Adipose tissue (tissue), 3 donors: ENCODE data around the gene GRIP1. TPM values are rescaled to one million over a fixed set of nuclear protein-coding genes. Genes with fewer than 3 reads are reported as not detected.

ENCODE experiments used
- H3K27ac ChIP-seq: one replicate; pipeline ENCODE4 v1.5.1; 2013; ENCODE audit warnings: low read depth, low read length
- WGBS, 3 donors: extraction: QIAGEN DNeasy Blood & Tissue Kit; methylation state at CpG; one replicate each; pipeline ENCODE4 v1.1.7; 2013; 5-methylcytosine and 5-hydroxymethylcytosine counted together
- polyA plus RNA-seq, 3 donors: library from polyadenylated mRNA; stranded (reverse); fragments of 200-250 nt; gene quantifications; one replicate each; pipeline ENCODE4 v1.2.3, GENCODE V29; 2013
- donor health status: healthy with polysubstance abuse.
- donor health status: Bipolar disorder and iron deficiency.
- donor health status: healthy.

GRIP1 gene
- polyA plus RNA-seq, 3 donors = 0.11 to 0.63 (median 0.19) TPM

DNA sequence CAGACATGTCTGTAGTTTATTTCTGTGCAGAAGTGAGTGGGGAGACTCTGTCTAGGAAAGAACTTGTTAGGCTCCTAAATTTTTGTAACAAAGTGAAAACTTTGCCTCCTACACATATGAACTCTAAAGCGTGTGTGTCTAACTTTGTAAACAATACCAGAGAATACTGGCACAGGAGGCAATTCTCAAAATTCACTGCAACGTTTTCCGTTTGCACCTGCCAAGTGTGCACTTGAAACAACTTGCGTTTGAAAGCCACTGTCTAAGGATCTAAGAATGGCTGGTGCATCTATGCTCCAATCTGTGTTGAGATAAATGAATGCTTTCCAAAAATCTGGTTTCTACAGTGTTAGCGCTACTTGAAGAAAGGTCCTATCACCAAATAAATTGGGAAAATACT, 15.3 kb downstream of the GRIP1 start:
- 60 to 80% (median 80%) methylated on average over 5 of the region's 5 CpGs for WGBS, 3 donors
- H3K27ac ChIP-seq = no peak overlapping the region

DNA sequence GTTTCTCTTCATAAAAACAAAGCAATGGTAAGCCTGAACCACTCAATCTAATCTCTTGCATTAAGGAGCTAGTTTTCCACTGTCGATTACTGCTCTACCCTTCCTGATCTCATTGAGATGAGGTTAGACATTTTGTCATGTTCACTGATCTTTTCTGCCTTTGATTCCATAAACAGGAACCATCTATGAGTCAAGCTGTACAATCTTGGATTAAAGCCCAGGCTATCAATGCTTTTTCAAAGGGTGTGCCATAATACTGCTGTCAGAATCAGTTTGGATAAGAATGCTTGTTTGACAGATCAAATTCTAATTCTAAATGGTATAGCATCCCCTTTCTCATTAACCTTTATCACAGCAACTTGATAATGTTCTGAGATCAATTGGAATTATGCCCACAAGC, 16.1 kb downstream of the GRIP1 start:
- WGBS, 3 donors = 28 to 65% (median 36%) methylated on average over 1 of the region's 1 CpG

GRCh38 chr12:66662179-66662578, 16.7 kb downstream of the GRIP1 start:
- H3K27ac ChIP-seq = no peak overlapping the region

More for the DNA sequence above, 16.1 kb downstream of the GRIP1 start:
- H3K27ac ChIP-seq = no peak overlapping the region

GRCh38 chr12:66661357-66661756, 17.5 kb downstream of the GRIP1 start:
- WGBS, 3 donors = 49 to 65% (median 63%) methylated on average over 2 of the region's 2 CpGs
- no peak overlapping the region for H3K27ac ChIP-seq

DNA sequence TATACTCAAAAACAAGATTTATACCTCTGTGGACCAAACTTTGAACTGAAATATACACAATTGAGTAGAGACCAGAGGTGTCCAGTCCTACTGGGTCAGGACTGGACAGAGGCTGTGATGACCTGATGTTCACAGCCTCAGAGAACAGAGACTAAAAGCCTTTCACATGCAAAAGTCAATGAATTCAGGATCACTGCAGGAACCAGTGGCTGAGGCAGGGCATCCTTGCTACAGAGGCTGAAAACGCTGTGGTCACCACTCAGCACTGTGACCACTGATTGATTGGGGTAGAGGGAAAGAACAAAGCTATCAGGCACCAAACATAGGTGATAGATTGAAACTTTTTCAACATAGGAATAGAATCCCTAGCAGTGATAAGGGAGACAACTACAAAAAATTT, 25.1 kb downstream of the GRIP1 start:
- H3K27ac ChIP-seq = no peak overlapping the region
- 76 to 87% (median 82%) methylated on average over 1 of the region's 1 CpG for WGBS, 3 donors

DNA sequence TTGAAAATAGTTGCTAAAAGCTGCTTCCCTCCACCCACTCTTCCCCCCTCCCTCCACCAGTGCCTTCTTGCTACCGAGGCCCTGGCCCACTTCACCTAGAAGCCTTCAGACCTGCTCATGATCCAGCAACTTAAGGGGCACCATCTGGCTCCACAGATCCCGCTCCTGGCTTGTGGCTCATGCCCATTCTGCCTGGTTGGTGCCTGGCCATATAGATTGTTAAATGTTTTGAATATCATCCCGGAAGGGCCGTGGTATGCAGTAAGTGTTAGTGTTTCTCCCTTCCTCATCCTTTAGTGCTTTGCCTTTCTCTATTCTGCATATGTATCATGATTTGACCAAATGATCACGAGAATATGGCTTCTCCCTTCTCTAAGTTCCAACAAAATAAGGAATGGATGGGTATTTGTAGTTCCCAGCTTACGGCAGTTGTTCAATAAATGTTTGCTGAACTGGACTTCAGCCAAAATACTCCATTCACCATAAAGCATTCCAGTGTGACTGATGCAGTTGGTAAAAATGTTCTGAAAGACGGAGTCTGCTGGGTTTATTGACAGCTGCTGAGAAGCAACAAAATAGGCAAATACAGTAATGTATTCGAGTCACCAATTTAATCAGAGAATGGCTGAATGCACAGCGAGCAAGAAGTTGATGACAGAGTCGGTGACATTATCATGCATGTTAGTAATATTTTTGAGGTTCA, 30.7 kb downstream of the GRIP1 start:
- H3K27ac ChIP-seq = no peak overlapping the region
- WGBS, 3 donors = 71 to 91% (median 83%) methylated on average over 10 of the region's 10 CpGs

DNA sequence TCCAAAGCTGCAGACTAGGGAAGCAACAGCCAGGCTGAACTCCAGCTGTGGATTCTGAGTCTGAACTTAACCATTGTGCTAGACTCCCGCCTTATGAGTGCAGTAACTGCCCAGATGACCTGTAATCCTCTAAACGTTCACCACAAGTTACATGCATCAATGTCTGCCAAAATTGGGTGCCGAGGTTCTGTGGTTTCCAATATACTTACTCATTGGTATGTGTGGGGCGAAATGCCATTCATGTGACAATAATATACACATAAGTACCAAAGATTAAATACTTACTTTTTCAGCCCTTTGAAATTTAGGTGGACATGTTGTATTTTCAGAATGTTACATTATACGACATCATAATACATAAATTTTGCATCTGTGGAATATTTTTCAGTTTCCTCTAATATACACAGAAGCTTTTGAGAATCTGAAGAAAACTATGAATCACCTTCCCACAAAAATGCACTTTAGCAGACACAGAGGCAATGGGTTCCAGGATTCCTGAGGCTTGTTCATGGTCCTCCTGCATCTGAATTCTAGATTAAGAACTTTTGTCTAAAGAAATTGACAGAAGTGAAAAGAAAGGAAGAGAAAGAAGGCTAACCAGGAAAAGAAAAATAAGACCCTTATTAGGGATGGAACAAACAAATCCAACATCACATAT, 31.7 kb downstream of the GRIP1 start:
- WGBS, 3 donors = 74 to 80% (median 77%) methylated on average over 5 of the region's 5 CpGs
- H3K27ac ChIP-seq = no peak overlapping the region

- WGBS, 3 donors = 48 to 75% (median 71%) methylated on average over 1 of the region's 1 CpG
- no peak overlapping the region for H3K27ac ChIP-seq
Observed at GRCh38 chr12:66644151-66644550, 34.7 kb downstream of the GRIP1 start.

GRCh38 chr12:66640691-66641460, 38.0 kb downstream of the GRIP1 start:
- H3K27ac ChIP-seq = no peak overlapping the region
- WGBS, 3 donors = 73 to 93% (median 79%) methylated on average over 2 of the region's 2 CpGs

GRCh38 chr12:66638666-66639065, 40.2 kb downstream of the GRIP1 start:
- H3K27ac ChIP-seq = no peak overlapping the region
- WGBS, 3 donors = 85 to 88% (median 88%) methylated on average over 2 of the region's 2 CpGs

DNA sequence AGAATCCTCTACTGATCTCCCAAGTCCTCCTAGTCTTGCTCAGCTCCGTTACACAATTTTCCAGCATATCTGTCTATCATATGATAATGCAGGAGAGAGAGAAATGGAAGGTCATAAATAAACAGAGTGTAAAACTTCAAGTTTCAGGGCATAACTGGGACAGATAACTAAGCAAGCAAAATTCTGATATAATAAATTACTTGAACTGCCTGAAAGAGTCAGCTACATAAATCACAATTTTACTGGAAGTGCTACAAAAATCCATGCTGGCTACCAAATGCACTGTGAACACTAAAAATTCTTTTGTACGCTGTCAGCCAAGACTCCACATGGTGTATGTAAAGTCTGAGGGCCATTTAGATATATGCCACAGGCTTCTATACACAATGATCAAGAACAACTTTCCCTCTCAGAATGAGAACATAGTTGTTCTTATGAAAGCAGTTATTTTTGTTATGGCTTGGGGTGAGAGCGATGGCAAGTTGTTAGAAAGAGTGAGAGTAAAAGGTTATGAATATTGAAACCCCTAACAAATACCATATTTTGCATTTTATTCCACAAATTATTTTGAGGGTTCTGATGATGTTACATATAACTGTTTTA, 41.1 kb downstream of the GRIP1 start:
- no peak overlapping the region for H3K27ac ChIP-seq
- 57 to 75% (median 74%) methylated on average over 3 of the region's 3 CpGs for WGBS, 3 donors

- 53 to 77% (median 56%) methylated on average over 3 of the region's 3 CpGs for WGBS, 3 donors
- no peak overlapping the region for H3K27ac ChIP-seq
Observed at GRCh38 chr12:66636771-66637170, 42.1 kb downstream of the GRIP1 start.

- 47 to 63% (median 61%) methylated on average over 1 of the region's 1 CpG for WGBS, 3 donors
- H3K27ac ChIP-seq = no peak overlapping the region
Observed at GRCh38 chr12:66633676-66634075, 45.2 kb downstream of the GRIP1 start.

DNA sequence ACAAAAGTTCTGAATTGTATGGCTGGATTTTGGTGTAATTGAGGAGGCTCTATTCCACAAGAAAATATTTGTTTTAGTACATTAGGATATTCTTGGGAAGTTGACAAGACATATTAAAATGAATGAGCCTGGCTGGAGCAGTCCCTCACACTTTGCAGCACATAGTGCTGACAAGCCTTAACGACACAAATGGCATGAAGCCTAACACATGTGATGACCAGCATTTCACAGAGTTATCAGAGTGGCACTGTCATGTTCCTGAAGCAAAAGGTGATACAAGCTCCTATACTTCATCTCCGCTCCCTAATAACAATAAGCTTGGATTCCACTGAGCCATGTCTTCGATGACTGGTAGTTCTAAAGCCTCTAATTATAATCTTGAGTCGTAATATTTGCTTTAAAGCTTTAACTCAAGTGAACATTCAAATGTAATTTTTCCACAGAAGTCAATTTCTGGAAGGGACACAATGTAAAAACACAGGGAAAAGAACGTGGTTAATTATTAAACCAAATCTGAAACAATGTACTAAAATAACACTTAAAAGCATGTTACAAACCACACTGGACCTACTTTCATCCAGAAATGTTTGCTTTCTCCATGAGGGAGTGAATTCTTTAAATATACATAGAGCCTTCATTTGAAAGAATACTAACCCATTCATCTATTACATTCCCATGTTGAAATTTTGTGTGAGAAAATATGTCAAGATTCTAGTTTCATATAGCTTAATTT, 49.6 kb downstream of the GRIP1 start:
- WGBS, 3 donors = 18 to 81% (median 71%) methylated on average over 5 of the region's 5 CpGs
- H3K27ac ChIP-seq = no peak overlapping the region

DNA sequence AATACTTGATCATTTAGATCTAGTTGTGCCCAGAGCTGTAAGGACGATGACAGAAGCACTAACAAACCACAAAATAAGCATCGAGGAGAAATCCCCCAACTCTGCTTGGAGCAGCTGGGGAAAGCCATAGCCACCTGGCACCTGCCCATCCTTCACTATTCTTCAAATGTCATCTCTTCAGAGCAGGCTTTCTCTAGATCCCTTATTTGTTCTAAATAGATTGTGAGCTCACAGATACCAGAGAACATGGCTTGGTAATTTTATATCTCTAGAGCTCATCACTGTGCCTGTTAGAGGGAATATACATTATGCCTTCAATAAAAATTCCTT, 50.9 kb downstream of the GRIP1 start:
- H3K27ac ChIP-seq = no peak overlapping the region
- 57 to 81% (median 64%) methylated on average over 2 of the region's 2 CpGs for WGBS, 3 donors

DNA sequence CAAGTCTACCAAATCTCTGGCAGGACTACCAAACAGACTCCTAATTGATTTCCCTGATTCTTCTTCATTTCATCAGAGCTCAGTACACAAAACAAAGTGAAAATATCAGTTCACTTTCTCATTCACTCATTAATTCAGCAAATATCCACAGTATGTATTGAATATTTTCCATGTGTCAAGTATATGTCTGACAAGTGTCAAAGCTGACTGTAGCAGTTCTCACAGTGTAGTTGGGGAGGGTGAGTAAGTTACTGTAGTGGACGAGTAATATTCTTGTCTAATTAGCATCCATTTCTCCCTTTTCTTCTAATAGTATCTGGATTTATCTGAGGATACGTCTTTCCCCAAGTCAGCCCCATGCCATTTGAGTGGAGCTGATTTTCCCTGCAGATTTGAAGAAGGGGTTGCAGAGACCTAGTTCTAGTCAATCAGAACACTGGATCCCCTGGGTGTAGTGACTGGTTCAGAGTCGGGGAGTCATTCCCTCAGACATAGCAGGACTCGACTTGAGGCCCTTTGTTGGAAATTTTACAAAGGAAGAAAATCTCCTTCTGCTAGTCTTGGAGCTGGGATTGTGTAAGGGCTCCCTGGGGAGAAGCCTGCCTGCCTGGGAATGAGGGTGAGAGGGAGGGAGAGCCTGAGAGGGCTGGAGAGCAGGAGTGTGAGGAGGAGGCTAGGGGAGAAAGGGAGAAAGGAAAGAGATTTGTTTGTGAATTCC, 51.4 kb downstream of the GRIP1 start:
- WGBS, 3 donors = 49 to 76% (median 62%) methylated on average over 4 of the region's 4 CpGs

GRCh38 chr12:66624806-66625205, 54.1 kb downstream of the GRIP1 start:
- WGBS, 3 donors = 82 to 91% (median 89%) methylated on average over 2 of the region's 2 CpGs
- no peak overlapping the region for H3K27ac ChIP-seq

More for the DNA sequence above, 51.4 kb downstream of the GRIP1 start:
- H3K27ac ChIP-seq = no peak overlapping the region

GRCh38 chr12:66623455-66623854, 55.4 kb downstream of the GRIP1 start:
- no peak overlapping the region for H3K27ac ChIP-seq
